NOMO-1 (cell line): ENCODE data around the gene SCRN2.
A peak's percentile ranks its signal among the peaks of the same experiment; 100 is the strongest.

Experiments used
- DNase-seq, 2 experiments: peaks; one replicate each; lab custom pipeline; 2025; ENCODE audit not compliant: unreplicated experiment in 2 of 2; lab: John Stamatoyannopoulos, UW

The SCRN2 gene

DNA sequence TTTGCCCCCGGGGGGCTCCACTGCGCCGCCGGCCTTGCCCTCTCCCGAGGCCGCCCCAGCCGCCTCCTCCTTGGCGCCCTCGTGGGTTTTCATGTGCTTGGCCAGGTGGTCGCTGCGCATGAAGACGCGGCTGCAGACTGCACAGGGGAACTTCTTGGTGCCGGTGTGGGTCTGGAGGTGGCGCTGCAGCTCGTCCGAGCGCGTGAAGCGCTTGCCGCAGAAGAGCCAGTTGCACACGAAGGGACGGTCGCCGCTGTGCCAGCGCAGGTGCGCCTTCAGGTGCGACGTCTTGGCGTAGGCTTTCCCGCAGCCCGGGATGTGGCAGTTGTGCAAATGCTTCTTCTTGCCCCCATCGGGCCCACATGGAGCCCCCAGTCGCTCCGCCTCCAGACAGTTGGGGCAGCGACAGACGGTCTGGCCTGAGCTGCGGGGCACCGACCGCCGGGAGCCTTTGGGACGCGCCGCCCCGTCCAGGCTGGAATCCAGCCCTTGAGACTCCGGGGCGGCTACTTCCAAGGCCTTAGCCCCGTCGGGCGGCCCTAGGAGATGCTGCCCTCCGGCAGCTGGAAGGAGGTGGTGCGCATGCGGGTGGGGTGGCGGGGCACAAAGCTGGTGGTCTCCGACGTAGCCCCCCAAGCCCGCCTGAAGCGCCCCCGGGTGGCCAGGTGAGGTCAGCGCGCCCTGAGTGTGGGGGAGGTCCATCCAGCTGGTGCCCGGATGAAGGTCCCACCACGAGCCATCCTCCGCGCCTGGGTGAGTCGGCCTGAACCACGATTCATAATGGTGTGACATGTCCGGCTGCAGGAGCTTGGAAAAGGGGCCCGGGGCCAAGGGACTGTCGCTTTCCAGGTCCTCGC lies 6.5 kb upstream of the SCRN2 start:
- DNase-seq, result peak; percentile 15 to 48

DNA sequence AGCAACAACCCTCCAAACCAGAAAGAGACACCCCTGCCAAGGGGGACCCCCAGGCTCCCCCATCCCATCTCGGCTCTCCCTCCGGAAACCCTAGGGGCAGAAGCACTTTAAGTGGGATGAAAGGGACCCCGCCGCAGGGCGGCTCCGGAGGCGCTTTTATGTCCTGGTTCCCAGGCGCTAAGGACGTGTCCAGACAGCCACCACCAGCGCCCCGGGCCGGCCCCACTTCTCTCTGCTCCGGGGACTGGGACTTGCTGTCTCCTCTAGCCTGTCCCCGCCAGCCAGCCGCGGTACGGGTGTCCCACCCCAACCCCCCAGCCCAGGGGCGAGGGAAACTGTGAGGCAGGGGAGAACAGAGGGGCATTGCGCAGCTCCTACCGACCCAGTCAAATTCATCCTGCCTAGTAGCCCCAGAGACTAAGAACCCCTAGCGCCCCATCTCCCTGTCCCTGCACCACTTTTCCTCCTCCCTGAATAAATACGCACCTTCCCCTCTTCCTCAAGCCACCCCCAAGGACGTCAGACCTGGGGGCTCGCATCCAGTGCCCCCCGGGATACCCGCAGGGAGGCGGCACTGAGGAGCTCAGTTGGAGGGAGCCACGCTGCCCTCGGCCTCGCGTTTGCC lies 5.8 kb upstream of the SCRN2 start:
- DNase-seq, result no peak

DNA sequence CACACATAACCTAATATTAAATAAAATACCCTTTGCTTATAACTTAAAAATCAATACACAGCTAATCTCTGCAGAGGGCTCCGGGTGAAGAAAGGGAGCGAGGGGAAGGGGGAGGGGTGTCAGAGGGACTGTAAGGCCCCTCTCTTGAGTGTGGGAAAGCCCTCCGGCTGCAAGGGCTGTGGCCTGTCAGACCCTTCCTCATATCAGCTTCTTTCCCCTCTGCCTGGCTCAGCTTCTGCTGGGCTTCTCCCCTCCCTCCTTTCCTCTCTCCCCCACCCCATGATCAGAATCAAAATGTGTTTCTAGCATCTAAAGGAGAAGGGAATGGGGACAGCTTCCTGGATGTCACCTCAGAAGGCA lies 4.6 kb upstream of the SCRN2 start:
- no peak for DNase-seq

DNA sequence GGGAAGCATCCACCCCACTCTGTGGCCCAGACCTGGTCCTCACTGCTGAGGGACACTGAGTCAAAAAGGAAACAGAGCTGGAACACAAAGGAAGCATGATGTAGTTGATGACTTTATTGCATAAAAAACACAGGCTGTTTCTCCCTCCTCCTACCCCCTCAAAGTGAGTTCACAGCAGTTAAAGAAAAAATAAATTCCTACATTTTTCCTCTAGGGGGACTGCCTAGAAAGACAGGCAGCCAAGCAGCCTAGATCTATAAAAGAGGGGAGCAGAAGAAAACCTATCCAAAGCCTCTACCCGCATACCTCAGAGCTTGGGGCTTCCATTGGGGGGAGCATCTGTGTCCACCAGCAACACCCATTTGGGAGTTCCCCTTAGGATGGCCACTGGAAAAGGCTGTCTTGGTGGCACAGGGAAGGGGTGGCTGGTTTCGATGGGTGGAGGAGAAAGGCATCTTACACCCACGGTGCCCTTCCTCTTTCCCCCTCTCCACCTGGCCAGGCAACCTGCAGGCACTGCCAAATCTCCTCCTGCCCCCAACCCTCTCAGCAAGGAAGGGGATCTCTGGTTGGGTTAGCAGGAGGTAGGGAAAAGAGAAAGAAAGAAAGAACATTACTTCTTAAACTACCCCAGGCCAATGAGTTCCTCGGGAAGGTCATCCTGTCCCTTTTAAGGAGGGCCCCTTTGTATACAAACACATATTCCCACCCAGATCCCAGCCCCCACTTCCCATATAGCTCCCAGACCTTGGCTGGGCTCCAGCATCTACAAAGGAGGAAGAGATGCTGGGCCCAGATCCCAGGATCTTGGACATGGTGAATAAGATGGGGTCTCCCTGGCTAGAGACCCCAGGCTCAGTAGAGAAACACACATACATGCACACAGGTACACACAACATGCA lies 4.0 kb upstream of the SCRN2 start:
- DNase-seq, result peak in 1 of 2 experiments; percentile 8

DNA sequence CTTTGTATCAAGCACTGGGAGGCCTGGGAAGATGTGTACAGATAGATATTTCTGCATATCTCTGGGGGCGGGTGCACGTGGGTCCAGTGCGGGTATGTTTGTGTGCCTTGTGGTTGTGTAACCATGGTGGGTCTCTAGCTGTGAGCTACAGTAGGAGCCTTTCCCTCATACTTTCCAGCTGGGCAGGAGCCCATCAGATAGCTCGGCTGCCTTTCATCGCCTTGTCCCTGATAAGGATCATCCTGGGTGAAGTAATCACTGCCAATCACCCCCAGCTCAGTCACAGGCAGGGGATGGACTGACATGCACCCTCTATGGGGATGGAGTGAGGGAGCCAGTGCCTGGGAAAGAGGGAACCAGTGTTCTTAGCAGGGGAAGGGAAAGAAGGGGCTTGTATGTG lies 3.2 kb upstream of the SCRN2 start:
- no peak for DNase-seq

DNA sequence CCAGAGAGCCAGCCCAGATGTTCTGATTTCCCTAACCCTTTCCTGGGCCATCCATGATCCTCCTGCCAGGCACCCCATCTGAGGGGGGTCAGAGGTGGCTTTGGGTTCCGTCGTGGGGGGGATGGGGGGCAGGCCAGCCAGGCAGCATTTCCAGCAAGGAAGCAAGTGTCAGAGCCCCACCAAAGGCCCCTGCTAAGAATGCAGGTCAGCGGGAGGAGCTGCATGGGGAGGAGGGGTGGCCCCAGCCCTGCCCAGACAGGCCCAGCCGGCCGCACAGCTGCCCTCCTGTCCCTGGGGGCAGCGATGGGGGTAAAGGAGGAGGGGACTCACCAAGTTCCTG lies 2.3 kb upstream of the SCRN2 start:
- no peak for DNase-seq

DNA sequence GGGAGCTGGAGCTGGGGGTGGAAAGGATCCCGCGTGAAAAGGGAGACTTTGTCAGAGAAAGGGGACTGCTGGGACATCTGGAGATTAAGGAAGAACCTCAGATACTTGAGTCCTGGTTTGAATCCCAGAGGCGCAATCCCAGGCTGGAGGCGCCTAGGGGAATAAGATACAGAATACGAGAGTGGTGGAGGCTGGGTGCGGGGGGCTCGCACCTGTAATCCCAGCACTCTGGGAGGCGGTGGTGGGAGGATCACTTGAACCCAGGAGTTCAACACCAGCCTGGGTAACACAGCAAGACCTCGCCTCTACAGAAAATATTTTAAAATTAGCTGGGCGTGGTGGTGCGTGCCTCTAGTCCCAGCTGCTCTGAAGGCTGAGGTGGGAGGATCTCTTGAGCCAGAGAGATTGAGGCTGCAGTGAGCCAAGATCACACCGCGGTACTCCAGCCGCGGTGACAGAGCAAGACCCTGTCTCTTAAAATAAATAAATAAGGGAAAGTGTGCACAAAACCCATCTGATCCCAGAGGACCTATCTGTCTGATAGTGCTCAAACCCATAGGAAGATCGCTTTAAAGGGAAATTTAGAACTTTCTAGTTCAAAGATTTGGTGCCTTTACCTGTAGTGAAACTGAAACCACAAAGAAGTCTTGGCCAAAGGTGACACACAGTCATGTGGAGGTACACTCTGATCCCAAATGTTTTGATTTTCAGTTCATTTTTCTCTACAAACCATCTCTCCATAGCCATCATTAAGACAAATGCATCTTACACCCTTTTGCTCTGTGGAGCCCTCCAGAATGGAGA lies 617 bp upstream of the SCRN2 start:
- no peak for DNase-seq

DNA sequence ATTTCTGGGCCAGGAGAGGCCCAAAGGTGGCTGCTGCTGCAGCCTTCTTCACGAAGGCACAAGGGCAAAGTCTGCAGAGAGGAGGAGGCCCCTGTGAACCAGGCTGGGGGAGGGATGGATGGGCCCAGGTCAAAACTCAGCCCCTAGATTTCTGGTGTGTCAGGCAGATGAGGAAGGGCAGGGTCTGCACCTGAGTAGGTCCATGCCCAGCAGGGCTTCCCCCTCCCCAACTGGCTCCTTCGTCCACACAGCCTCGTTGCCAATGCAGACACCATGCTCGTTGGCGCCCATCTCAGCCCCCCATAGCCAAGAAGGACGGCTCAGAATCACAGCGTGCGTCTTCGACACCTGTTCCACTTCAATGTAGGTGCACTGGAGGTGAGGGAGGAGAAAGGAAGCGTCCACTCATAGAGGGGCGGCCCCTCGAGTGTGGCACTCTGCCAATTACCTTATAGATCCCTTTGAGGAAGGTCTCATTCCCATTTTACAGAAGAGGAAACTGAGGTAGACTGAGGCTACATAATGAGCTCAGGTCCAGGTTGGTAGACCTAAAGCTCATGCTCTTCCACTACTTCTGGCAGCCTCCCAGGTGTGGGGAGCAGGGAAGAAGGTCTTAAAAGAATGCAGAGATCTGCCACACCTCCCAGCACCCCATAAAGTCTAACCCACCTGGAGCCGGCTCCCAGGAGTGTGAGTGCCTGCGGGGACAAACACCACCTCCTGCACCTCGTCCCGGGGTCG lies 902 bp downstream of the SCRN2 start:
- no peak for DNase-seq

DNA sequence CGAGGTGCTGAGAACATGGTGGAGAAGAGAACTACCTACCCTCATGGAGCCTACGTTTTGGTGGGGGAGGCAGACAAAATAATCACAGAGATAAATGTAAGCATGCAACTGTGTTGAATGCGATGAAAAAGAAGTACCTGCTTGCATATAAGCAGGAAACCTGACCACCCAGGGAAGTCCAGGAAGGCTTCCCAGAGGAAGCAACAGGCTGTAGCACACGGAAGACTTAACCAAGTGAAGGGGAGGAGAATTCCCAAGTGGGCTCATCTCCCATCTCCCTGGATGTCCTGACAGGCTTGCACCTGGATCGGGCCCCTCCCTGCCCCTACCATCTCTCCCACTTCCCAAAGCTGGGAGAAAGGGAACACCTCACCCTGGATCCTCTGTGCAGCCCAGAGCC lies 2.0 kb downstream of the SCRN2 start:
- no peak for DNase-seq

DNA sequence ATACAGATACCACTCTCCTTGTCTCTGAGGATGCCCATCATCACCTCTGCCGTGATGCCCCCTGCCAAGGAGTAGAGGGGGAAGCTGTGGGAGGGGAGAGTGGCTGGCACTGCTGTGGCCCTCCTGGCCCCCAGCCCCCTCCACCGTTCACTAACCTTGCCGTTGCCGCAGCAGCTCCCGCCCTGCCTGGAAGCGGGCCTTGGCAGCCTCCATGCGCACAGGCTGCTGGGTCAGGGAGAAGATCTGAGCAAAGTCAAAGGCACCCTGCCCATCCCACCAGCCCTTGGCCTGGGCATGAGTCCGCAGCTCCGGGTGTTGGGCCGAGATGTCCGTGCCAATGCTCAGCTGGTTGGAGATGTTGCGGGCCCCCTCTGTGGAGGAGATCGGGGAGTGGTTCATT lies 2.4 kb downstream of the SCRN2 start:
- no peak for DNase-seq

DNA sequence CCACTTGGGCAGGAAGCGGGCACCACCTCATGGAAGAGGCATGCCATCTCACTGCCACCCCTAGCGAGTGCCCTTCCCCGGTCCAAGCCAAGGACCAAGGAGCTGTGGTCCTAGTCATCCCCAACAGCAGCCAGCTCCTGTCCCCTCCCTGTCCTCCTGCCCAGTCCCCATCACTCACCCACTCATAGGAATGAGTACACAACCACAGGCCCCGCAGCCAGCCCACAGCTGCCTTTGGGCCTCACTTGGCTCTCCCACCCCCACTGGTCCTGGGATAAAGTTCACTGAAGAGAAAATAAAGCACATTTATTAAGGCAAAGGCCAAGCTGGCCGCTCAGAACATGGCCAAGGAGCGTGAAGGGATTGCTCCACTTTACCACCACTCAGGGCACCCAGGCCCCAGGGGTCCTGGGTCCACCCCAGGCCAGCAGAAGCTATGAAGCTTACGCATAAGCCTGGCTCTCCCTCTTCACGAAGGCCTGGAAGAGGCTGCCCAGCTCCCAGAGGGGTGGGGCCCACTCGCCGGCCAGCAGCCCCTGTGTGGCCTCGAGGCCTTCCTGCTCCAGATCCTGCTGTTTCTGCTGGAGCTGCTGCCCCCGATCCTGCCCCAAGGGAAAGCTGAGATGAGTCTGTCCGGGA lies 3.6 kb downstream of the SCRN2 start:
- DNase-seq, result no peak

DNA sequence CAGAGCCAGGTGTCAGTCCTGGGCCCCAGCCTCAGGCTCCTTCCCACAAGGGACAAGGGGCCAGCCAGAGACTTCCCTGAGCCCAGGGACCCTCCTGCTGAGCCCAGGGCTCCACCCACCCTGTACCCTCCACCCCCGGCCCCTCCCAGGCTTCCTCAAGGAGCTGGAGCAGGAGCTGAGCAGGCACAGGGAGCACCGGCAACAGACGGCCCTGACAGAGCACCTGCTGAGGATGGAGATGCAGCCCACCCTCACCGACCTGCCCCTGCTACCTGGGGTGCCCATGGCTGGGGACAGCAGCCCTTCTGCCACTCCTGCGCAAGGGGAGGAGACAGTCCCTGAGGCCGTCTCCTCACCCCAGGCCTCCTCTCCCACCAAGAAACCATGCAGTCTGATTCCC lies 4.5 kb downstream of the SCRN2 start:
- no peak for DNase-seq

DNA sequence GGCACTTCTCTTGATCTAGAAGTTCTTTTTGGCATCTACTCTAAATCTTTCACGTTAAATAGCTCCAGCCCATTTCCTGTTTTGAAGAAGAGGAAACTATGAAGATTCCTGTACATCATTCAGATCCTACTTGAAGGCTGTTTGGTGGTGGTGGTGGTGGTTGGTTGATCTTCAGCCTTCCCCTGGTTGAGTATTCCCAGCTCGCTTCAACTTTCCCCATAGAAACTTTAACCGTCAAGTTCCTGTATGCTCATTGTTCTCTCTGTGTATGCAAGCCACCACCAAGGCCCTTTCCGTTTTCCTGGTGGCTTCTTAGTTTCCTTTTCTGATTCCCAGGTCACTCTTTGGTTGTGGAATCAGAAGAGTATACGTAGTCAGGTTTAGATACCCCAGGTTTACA lies 6.3 kb downstream of the SCRN2 start:
- DNase-seq, result no peak

DNA sequence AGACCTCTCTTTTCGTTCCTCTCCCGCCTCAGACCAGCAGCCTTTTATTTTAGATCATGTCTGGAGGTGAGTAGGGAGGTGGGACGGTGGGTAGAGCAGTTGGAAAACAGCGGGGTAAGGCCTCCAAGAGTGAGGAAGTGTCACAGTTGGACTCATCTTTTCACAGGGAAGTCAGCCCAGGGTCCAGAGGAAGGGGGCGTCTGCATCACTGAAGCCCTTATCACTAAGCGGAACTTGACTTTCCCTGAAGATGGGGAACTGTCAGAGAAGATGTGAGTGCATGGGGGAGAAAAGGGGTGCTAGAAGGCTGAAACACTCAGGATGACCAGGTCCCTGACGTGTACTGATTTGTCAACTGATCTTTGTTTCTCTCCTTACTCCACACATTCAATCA lies 9.1 kb downstream of the SCRN2 start:
- DNase-seq, result peak; percentile 25 to 28

DNA sequence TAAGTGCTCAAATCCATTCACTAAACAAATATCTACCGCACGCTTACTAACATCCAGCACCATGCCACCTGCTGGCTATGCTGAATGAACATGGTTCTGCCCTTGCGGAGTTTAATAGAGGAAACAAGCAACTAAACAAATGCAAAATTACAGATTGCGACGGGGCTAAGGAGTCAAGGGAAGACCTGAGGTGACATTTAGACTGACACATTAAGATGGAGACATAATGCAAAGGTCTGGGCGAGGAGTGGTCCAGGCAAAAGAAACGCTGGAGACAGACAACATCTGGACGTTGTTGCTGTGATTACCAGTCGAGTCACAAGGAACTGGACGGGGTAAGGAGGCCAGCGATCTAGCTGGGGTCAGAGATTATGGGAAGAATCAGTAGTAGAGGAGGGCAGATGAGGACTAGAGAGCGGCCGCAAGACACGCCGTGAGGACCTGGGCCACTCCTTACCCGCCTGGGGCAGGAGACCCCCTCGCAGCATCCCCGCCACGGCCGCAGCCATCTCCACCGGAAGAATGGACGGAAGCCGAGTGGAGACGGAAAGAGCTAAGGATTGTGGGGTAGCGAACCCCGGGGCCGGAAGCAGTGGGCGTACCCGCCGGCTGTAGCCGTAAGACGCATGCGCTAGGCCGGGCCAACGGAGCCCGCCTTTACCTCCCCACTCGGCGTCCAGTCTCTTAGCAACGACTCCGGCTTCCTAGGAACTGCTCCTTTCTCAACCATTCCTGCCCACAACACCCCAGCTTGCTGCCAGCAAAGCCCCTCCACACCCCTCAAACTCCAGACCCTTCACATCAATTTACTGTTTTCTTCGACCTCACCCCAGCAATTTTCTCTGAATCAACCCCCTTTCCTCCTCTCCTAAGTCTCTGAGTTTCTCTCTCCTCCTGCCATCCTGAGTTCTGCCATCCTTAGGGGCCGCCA lies 9.8 kb downstream of the SCRN2 start, which contains the start of the genes LRRC46 and MRPL10:
Gene LRRC46 (plus strand): TSS at position 668 of the 931 bp plus-strand sequence. CDS start 320 bp downstream, outside the sequence.
Gene MRPL10 (minus strand): TSS at position 539 of the 931 bp plus-strand sequence. CDS start 30 bp downstream, at position 509.
- DNase-seq, result peak; percentile 93 to 94

DNA sequence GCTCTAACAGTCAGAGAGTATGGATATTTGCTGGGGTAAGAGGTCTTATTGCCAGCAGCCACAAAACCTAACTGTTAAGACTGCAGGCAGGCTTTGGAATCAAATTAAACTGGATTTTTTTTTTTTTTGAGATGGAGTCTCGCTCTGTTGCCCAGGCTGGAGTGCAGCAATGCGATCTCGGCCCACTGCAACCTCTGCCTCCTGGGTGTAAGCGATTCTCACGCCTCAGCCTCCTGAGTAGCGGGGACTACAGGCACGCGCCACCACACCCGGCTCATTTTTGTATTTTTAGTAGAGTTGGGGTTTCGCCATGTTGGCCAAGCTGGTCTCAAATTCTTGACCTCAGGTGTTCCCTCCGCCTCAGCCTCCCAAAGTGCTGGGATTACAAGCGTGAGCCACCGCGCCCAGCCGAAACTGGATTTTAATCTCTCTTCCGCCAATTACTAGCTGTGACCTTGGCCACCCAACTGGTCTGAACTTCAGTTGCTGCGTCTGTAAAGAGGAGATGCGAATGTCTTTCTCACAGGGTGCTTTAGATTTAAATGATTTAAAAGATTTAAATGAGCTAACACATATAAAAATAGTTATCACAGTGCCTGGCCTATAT lies 10.6 kb downstream of the SCRN2 start:
- DNase-seq, result no peak

DNA sequence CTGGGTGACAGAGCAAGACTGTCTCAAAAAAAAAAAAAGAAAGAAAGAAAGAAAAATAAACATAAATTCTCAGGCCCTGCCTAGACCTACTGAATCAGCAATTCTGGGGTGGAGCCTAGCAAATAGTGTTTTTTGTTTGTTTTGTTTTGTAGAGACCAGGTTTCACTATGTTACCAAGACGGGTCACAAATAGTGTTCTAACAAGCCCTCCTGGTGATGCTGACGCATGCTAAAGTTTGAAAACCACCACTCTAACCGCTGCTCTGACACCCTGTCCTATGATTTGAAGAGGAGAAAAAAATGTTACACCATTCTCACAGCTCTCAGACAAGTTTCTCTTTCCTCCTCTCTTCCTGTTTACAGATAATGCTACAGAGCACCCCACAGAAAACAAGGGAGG lies 11.2 kb downstream of the SCRN2 start:
- DNase-seq, result no peak

DNA sequence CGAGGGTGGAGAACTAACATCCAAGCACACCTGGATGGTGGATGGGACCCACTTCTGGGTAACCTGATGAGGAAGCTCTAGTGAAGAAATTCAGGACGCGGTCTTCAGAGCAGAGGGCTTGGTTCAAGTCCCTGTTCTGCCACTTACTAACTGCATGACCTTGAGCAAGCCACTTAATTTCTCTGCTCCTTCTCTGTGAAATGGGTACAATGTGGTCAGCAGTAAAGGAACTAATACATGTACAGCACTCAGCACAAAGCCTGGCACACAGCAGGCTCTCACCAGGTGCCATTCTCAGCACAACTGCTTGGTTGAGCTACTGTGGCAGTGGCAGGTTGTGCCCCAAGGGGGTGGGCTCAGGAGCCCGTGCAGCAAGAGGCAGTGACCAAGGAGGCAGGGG lies 17.6 kb downstream of the SCRN2 start:
- DNase-seq, result no peak
